Stimulated activated CD8-positive, alpha-beta memory T cell treated with anti-CD3 and anti-CD28 coated beads, Interleukin-7, amount 100 ng/mL, for 4 hours (primary cell): ENCODE data around the gene PRDX2.

ENCODE experiments used
- DNase-seq, 2 donors: peaks; one replicate each; pipeline ENCODE4 v3.0.0-alpha.2; 2020; ENCODE audit warnings: low read depth in 2 of 2

PRDX2 gene

GRCh38 chr19:12779162-12779993 lies 22.2 kb downstream of the PRDX2 start:
- DNase-seq, result no peak

GRCh38 chr19:12778905-12779161 lies 22.8 kb downstream of the PRDX2 start:
- DNase-seq, result no peak

DNA sequence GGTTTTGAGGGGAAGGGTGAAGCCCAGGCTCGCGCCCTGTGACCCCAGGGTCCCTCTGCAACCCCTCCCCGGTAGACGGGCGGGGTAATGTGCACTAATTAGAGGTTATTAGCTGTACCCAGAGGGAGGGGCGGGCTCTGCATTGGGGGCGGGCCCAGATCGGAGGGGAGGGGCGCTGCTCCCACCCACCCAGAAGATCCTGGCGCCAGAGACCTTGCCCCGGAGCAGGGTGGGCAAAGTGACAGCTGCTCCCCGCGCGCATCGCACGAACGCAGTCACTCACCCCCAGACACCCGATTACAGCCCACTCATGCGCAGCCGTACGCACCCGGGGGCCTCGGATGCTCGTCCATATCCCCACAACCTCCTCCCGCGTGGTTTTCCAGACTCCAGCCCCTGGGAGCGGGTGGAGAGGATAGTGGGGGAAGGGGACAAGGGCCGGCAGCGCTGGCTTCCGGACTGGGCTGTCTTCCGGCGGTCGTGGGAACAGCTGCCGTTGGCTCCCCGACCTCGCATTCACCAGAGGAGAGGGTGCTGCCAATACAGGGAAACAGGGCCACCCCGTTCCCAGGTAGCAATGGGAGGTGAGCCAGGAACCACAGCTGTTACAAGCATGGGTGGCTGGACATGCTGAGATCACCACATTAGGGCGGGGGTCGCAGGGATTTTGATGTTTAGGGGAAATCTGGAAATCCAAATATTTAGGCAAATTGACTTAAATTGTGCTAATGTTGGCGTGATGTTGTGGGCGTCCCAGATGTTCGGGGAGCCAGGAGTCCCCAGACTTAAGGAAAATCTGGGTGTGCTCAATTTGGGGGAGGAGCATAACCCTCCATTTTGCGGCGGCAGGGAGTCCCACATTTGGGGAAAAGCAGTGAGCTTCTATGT lies 23.3 kb downstream of the PRDX2 start:
- DNase-seq, result no peak

GRCh38 chr19:12777217-12778016 lies 24.2 kb downstream of the PRDX2 start:
- DNase-seq, result peak in 1 of 2 donors; percentile 75

- no peak for DNase-seq
Measured at GRCh38 chr19:12774588-12775555, 26.7 kb downstream of the PRDX2 start, which contains the start of gene HOOK2. HOOK2 (minus strand) TSS chr19:12775552; CDS start chr19:12775449, 103 bp downstream.

GRCh38 chr19:12773571-12773970 lies 28.0 kb downstream of the PRDX2 start:
- no peak for DNase-seq

- DNase-seq, result no peak
Measured at GRCh38 chr19:12772323-12772722, 29.3 kb downstream of the PRDX2 start.

GRCh38 chr19:12770922-12771321 lies 30.7 kb downstream of the PRDX2 start:
- no peak for DNase-seq

DNA sequence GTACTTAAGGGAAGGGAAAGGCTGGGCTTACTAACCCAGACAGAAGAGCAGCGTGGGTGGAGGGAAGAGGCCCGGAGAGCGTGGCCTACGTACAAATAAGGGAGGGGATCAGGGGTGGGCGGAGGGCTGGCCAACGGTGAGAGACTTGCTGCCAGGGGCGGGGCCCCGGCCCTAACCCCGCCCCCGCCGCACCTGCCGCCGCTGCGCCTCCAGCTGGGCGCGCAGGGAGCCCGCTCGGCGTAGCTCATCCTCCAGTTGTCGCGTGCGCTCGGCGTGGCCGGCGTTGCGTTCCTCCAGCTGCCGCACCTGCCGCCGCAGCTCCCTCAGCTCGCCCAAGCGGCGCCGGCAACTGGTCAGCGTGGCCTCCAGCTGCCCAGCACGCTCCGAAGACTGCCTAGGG lies 31.9 kb downstream of the PRDX2 start:
- peak in 1 of 2 donors; percentile 62 for DNase-seq

GRCh38 chr19:12767666-12768065 lies 33.9 kb downstream of the PRDX2 start:
- no peak for DNase-seq

DNA sequence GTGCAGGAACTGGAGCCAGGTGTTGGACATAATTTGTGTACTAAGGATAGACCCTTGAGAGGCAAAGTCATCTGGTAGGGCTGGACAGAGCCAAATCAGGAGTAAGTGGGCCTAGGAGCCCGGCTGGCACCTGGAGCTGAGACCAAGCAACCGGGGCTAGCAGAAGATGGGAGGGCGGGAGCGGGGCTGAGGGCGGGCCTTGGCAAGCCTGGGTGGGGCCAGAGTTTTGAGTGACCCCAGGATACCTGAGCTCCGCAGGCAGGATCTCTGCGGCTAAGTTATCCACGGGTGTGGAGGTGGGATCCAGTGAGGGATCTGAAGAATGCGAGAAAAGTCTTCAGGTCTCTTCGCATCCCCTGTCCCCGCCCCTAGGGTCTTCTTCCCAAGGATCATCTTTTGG lies 34.5 kb downstream of the PRDX2 start:
- no peak for DNase-seq

GRCh38 chr19:12766051-12766521 lies 35.5 kb downstream of the PRDX2 start:
- DNase-seq, result peak in 1 of 2 donors; percentile 70

- DNase-seq, result no peak
Measured at GRCh38 chr19:12764698-12765097, 36.9 kb downstream of the PRDX2 start.

DNA sequence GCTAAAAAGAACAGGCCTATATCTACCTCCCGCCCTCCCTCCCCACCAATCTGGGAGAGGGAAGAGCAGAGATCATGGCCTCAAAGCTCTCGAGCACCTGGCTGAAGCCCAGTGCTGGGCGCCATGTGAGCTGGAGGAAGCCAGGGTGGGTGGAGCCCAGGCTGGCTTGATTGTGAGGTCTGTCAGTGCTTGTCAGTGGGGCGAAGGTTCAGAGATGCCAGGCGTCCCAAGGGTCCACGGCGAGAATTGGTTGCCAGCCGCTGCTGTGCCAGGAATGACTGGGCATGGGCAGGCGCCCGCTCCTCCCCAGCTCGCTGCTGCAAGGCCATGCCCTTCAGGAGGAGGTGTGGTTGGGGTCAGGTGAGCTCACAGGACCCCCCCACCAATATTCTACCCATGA lies 38.5 kb downstream of the PRDX2 start:
- DNase-seq, result no peak

DNA sequence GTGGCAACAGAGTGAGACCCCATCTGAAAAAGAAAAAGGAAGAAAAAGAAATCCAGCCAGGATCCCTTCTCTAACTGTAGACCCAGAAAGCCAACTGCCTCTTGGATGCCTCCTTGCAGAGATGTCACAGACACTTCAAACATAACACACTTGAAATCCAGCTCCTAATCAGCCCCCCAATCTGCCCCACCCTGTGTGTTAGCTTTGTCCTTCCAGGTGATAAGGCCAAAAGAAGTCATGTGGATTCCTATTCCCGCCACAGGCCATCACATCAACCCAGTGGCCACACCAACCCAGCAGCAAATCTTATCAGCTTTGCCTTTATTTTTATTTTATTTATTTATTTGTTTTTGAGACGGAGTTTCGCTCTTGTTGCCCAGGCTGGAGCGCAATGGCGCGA lies 41.9 kb downstream of the PRDX2 start:
- no peak for DNase-seq

DNA sequence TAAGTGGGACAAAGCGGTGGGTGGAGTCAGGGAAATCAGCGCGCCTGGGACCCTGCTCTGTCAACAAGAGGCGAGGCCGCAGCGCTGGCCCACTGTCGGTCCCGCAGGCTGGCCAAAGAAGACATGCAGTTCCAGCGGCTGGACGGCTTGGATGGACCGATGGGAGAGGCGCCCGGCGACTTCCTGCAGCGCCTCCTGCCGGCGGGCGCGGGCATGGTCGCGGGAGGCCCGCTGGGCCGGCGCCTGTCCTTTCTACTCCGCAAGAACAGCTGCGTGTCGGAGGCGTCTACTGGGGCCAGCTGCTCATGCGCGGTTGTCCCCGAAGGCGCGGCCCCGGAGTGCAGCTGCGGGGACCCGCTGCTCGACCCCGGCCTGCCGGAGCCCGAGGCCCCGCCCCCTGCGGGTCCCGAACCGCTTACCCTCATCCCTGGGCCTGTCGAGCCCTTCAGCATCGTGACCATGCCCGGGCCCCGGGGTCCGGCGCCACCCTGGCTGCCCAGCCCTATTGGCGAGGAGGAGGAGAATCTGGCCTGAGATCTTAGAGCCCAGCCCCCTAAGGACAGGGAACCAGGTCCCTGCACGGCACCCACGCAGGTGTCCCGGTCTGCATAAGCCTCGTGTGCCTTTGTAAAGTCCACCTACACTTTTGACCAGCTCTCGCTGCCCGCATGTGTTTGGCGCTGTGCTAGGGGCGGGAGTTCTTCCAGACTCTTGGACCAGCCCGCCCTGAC lies 43.9 kb downstream of the PRDX2 start:
- DNase-seq, result peak in 1 of 2 donors; percentile 40

DNA sequence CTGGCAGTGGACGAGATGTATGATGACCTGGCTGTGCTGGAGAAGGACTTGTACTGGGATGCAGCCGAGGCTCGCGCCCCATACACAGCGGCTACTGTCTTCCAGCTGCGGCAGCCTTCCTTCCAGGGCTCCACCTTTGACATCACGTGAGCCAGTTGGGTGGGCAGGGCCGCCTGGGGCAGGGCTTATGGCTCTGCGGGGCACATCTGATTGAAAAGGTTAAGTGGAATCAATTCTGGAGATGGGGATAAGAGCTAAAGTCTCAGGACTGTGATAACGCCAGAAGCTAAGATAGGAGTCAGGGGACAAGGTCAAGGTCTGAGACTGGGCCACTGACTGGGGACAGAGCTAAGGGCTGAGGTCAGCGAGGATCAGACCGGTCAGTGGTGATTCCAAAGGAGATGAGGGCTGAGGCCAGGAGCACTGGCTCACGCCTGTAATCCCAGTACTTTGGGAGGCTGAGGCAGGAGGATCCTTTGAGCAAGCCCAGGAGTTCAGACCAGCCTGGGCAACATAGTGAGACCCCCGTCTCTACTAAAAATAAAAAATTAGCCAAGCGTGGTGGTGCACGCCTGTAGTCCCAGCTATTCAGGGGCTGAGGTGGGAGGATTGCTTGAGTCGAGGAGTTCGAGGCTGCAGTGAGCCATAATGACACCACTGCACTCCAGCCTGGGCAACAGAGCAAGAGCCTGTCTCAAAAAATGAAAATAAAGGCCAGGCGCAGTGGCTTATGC lies 45.3 kb downstream of the PRDX2 start:
- DNase-seq, result no peak

- DNase-seq, result no peak
Measured at GRCh38 chr19:12754465-12755196, 47.0 kb downstream of the PRDX2 start.
